ENCODE measurements around the gene COL23A1. TPM values are rescaled to one million over a fixed set of nuclear protein-coding genes. Genes with fewer than 3 reads are reported as not detected.

Gene COL23A1
- polyA plus RNA-seq, 2 of the 4 experiments (the other 2 are of a cell fraction) = not detected

DNA sequence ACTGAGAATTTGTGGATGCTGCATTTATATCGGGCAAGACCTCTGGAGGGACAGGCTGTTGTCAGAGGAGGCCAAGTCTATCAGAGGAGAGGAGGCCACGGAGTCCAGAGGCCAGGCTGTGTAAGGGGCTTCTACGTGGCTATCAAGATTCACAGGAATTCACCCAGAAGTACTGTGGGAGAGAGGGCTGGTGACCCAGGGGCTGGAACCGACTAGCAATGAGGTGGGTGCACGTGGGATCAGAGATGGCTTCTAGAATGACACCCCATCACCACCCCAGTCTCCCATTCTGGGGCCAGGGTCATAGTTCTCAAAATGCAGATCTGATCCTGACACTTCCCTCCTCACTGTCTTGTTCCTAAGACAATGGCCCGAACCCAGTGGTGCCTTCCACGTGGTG is 296.4 kb downstream of the COL23A1 start:
- CTCF ChIA-PET = no interaction called here
- no peak for FAIRE-seq

DNA sequence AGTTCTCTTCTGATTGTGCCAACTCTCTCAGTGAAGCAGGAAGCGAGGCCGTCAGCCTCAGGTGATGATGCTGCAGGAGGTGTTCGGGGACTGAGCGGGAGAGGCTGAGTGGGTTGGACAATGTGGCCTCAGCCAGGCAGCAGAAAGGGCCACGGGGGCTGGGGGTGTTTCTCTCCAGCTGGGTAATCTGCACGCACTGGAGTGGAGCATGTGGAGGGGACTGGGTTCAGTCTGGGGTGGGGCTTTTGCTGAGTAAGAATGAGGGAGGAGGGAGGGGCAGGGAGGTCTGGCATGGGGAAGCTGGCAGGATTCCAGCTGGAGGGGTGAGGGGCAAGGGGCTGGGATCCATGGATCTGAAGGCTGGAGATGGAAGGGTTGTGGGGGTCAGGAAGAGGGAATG is 296.8 kb downstream of the COL23A1 start:
- Histone ChIP-seq H3K9me3 (no peaks in the 10 kb centered on the region), H3K4me2 (no peak overlapping the region), H3K4me3 (no peak overlapping the region), H3K27ac (no peak overlapping the region), H3K4me1 (no peaks in the 10 kb centered on the region)
- WGBS (ENCODE audit: missing lambda C conversion rate) = 31% methylated on average over 6 of the region's 6 CpGs
- FAIRE-seq (no peak), DNase-seq (ENCODE audit: low read depth in 1 of 2, low spot score in 1 of 2) (no peak), ATAC-seq (no peak)
- ChIA-PET POLR2A (no interaction called here), CTCF (interaction anchor here (0.6 kb wide), 1 partner anchor 13 kb away, joined by 3 read pairs; no protein-coding TSS in a partner anchor)
- TF ChIP-seq, protein P1, sequence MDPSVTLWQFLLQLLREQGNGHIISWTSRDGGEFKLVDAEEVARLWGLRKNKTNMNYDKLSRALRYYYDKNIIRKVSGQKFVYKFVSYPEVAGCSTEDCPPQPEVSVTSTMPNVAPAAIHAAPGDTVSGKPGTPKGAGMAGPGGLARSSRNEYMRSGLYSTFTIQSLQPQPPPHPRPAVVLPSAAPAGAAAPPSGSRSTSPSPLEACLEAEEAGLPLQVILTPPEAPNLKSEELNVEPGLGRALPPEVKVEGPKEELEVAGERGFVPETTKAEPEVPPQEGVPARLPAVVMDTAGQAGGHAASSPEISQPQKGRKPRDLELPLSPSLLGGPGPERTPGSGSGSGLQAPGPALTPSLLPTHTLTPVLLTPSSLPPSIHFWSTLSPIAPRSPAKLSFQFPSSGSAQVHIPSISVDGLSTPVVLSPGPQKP (IDR thresholded peaks at IDR 0.05; ENCODE audit: low read depth, low read length) = no peak
- TF ChIP-seq, protein P2, sequence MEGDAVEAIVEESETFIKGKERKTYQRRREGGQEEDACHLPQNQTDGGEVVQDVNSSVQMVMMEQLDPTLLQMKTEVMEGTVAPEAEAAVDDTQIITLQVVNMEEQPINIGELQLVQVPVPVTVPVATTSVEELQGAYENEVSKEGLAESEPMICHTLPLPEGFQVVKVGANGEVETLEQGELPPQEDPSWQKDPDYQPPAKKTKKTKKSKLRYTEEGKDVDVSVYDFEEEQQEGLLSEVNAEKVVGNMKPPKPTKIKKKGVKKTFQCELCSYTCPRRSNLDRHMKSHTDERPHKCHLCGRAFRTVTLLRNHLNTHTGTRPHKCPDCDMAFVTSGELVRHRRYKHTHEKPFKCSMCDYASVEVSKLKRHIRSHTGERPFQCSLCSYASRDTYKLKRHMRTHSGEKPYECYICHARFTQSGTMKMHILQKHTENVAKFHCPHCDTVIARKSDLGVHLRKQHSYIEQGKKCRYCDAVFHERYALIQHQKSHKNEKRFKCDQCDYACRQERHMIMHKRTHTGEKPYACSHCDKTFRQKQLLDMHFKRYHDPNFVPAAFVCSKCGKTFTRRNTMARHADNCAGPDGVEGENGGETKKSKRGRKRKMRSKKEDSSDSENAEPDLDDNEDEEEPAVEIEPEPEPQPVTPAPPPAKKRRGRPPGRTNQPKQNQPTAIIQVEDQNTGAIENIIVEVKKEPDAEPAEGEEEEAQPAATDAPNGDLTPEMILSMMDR (IDR thresholded peaks at IDR 0.05) = no peak
- TF ChIP-seq HOXA7 (CRISPR knock-in tag; IDR thresholded peaks at IDR 0.05) = no peak
- TF ChIP-seq RFX5 (IDR thresholded peaks at IDR 0.05) = no peak
- no peak for TF ChIP-seq RARB (CRISPR knock-in tag; IDR thresholded peaks at IDR 0.05)
- TF ChIP-seq HEYL (CRISPR knock-in tag; IDR thresholded peaks at IDR 0.05) = no peak
- no peak for TF ChIP-seq ZSCAN20 (CRISPR knock-in tag; IDR thresholded peaks at IDR 0.05)
- no peak for TF ChIP-seq TP53 (CRISPR knock-in tag; IDR thresholded peaks at IDR 0.05)
- TF ChIP-seq HDAC2 (IDR thresholded peaks at IDR 0.05) = no peak
- no peak for TF ChIP-seq CBX2 (IDR thresholded peaks at IDR 0.05; ENCODE audit: borderline replicate concordance, low read depth)
- TF ChIP-seq, protein P3, sequence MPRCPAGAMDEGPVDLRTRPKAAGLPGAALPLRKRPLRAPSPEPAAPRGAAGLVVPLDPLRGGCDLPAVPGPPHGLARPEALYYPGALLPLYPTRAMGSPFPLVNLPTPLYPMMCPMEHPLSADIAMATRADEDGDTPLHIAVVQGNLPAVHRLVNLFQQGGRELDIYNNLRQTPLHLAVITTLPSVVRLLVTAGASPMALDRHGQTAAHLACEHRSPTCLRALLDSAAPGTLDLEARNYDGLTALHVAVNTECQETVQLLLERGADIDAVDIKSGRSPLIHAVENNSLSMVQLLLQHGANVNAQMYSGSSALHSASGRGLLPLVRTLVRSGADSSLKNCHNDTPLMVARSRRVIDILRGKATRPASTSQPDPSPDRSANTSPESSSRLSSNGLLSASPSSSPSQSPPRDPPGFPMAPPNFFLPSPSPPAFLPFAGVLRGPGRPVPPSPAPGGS (IDR thresholded peaks at IDR 0.05) = no peak
- TF ChIP-seq TFCP2L1 (CRISPR knock-in tag; IDR thresholded peaks at IDR 0.05) = no peak
- no peak for TF ChIP-seq NR3C1 (IDR thresholded peaks at IDR 0.05)
- TF ChIP-seq GATA3 (IDR thresholded peaks at IDR 0.05; ENCODE audit: borderline replicate concordance) = no peak
- no peak for TF ChIP-seq RAD21 (conservative IDR thresholded peaks at IDR 0.05 in 1 of 2, IDR thresholded peaks at IDR 0.05 in 1 of 2)
- TF ChIP-seq MAZ (IDR thresholded peaks at IDR 0.05; ENCODE audit: borderline replicate concordance, low read depth, low read length) = no peak
- TF ChIP-seq, protein P4, sequence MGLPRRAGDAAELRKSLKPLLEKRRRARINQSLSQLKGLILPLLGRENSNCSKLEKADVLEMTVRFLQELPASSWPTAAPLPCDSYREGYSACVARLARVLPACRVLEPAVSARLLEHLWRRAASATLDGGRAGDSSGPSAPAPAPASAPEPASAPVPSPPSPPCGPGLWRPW (IDR thresholded peaks at IDR 0.05) = no peak
- no peak for TF ChIP-seq SMC3 (IDR thresholded peaks at IDR 0.05)
- no peak for TF ChIP-seq JUN (IDR thresholded peaks at IDR 0.05)
- TF ChIP-seq EHF (CRISPR knock-in tag; IDR thresholded peaks at IDR 0.05) = no peak

More for the DNA sequence above, 296.4 kb downstream of the COL23A1 start:
- Histone ChIP-seq H3K27ac (no peak overlapping the region), H3K9me3 (no peaks in the 10 kb centered on the region), H3K4me2 (no peak overlapping the region), H3K4me1 (no peaks in the 10 kb centered on the region), H3K4me3 (no peak overlapping the region)
- POLR2A ChIA-PET = no interaction called here
- 23% methylated on average over 7 of the region's 7 CpGs for WGBS (ENCODE audit: missing lambda C conversion rate)
- ATAC-seq = no peak
- no peak for DNase-seq (ENCODE audit: low read depth in 1 of 2, low spot score in 1 of 2)
- no peak for TF ChIP-seq RAD21 (conservative IDR thresholded peaks at IDR 0.05 in 1 of 2, IDR thresholded peaks at IDR 0.05 in 1 of 2)
- TF ChIP-seq EP300 (IDR thresholded peaks at IDR 0.05) = no peak
- TF ChIP-seq MAZ (IDR thresholded peaks at IDR 0.05; ENCODE audit: borderline replicate concordance, low read depth, low read length) = no peak
- TF ChIP-seq CEBPB (IDR thresholded peaks at IDR 0.05) = no peak
- TF ChIP-seq POLR2A (IDR thresholded peaks at IDR 0.05; ENCODE audit: low read length) = no peak
- TF ChIP-seq, protein P5, sequence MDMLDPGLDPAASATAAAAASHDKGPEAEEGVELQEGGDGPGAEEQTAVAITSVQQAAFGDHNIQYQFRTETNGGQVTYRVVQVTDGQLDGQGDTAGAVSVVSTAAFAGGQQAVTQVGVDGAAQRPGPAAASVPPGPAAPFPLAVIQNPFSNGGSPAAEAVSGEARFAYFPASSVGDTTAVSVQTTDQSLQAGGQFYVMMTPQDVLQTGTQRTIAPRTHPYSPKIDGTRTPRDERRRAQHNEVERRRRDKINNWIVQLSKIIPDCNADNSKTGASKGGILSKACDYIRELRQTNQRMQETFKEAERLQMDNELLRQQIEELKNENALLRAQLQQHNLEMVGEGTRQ (IDR thresholded peaks at IDR 0.05) = no peak

Measured in A549 (cell line).